ENCODE measurements around the gene DSTYK.

Gene DSTYK

GRCh38 chr1:205211169-205211838 lies at the start of gene DSTYK:
TSS of gene DSTYK (minus strand) at chr1:205211702. CDS start at chr1:205211535, 167 bp downstream.
- no peaks in the 10 kb centered on the region for H3K27me3 ChIP-seq
- no peaks in the 10 kb centered on the region for H3K36me3 ChIP-seq
- peak within 1 kb of the TSS; percentile 79 to 98 (median 92) for H3K4me2 ChIP-seq
- H4K20me1 ChIP-seq, result peaks cover 0 to 45% (median 19%) of the 10 kb centered on the region in 11 experiments; a peak in 12 of 22 replicates
- H3K4me3 ChIP-seq, result peak within 1 kb of the TSS; percentile 78 to 97 (median 91)
- no peak for TF ChIP-seq Cebpa-rat (IDR thresholded peaks at IDR 0.05)
- H3K4me1 ChIP-seq, result peaks cover 19 to 44% (median 39%) of the 10 kb centered on the region in 10 experiments
- no peaks in the 10 kb centered on the region for H3K9me3 ChIP-seq (replicated peaks in 1 of 11)
- H3K9ac ChIP-seq, result peak within 1 kb of the TSS; percentile 82 to 92 (median 88)
- H3K27ac ChIP-seq, result peak within 1 kb of the TSS; percentile 65 to 92 (median 84)

GRCh38 chr1:205259998-205260397 lies 48.5 kb upstream of the DSTYK start:
- TF ChIP-seq Cebpa-rat (IDR thresholded peaks at IDR 0.05), result no peak
- Histone ChIP-seq H3K4me2 (peak overlapping the region in 10 of 11 experiments; percentile 14 to 99 (median 72); a peak in 19 of 22 replicates), H3K4me1 (peaks cover 28 to 82% (median 69%) of the 10 kb centered on the region in 10 experiments), H3K9me3 (replicated peaks in 1 of 11) (no peaks in the 10 kb centered on the region), H3K36me3 (no peaks in the 10 kb centered on the region), H3K27me3 (peaks cover 0 to 26% (median 7%) of the 10 kb centered on the region in 11 experiments; a peak in 13 of 22 replicates), H3K9ac (peak overlapping the region in 2 of 11 experiments; percentile 34 to 38; a peak in 1 of 22 replicates), H3K4me3 (no peak overlapping the region), H3K27ac (peak overlapping the region in 9 of 11 experiments; percentile 13 to 63 (median 50); a peak in 14 of 22 replicates), H4K20me1 (no peaks in the 10 kb centered on the region)

GRCh38 chr1:205259324-205259832 lies 47.9 kb upstream of the DSTYK start:
- peak overlapping the region in 9 of 11 experiments; percentile 13 to 63 (median 50); a peak in 15 of 22 replicates for H3K27ac ChIP-seq
- peak overlapping the region in 3 of 11 experiments; percentile 11 to 38 (median 34); a peak in 3 of 22 replicates for H3K9ac ChIP-seq
- H3K4me1 ChIP-seq, result peaks cover 27 to 76% (median 68%) of the 10 kb centered on the region in 10 experiments
- H3K36me3 ChIP-seq, result no peaks in the 10 kb centered on the region
- no peaks in the 10 kb centered on the region for H4K20me1 ChIP-seq
- no peaks in the 10 kb centered on the region for H3K9me3 ChIP-seq (replicated peaks in 1 of 11)
- no peak for TF ChIP-seq Cebpa-rat (IDR thresholded peaks at IDR 0.05)
- H3K4me2 ChIP-seq, result peak overlapping the region in 10 of 11 experiments; percentile 14 to 99 (median 72); a peak in 19 of 22 replicates
- H3K4me3 ChIP-seq, result no peak overlapping the region
- H3K27me3 ChIP-seq, result peaks cover 0 to 26% (median 7%) of the 10 kb centered on the region in 11 experiments; a peak in 13 of 22 replicates

GRCh38 chr1:205258719-205259118 lies 47.2 kb upstream of the DSTYK start:
- H3K4me2 ChIP-seq, result peak overlapping the region in 9 of 11 experiments; percentile 49 to 99 (median 75); a peak in 18 of 22 replicates
- peak overlapping the region in 1 of 11 experiments; percentile 11; a peak in 2 of 22 replicates for H3K9ac ChIP-seq

GRCh38 chr1:205258261-205258691 lies 46.8 kb upstream of the DSTYK start:
- Histone ChIP-seq H3K9ac (no peak overlapping the region; a peak in 1 of 22 replicates), H3K4me1 (peaks cover 25 to 65% (median 60%) of the 10 kb centered on the region in 10 experiments), H4K20me1 (no peaks in the 10 kb centered on the region), H3K27me3 (peaks cover 0 to 20% (median 5%) of the 10 kb centered on the region in 11 experiments; a peak in 13 of 22 replicates), H3K4me3 (no peak overlapping the region), H3K36me3 (no peaks in the 10 kb centered on the region), H3K27ac (peak overlapping the region in 10 of 11 experiments; percentile 25 to 63 (median 46); a peak in 13 of 22 replicates), H3K9me3 (replicated peaks in 1 of 11) (no peaks in the 10 kb centered on the region), H3K4me2 (peak overlapping the region in 9 of 11 experiments; percentile 49 to 99 (median 75); a peak in 18 of 22 replicates)
- TF ChIP-seq Cebpa-rat (IDR thresholded peaks at IDR 0.05), result no peak

More at GRCh38 chr1:205258719-205259118, 47.2 kb upstream of the DSTYK start:
- Histone ChIP-seq H3K9me3 (replicated peaks in 1 of 11) (no peaks in the 10 kb centered on the region), H4K20me1 (no peaks in the 10 kb centered on the region), H3K27me3 (peaks cover 0 to 24% (median 7%) of the 10 kb centered on the region in 11 experiments; a peak in 13 of 22 replicates), H3K36me3 (no peaks in the 10 kb centered on the region), H3K4me3 (no peak overlapping the region), H3K4me1 (peaks cover 27 to 69% (median 65%) of the 10 kb centered on the region in 10 experiments), H3K27ac (peak overlapping the region in 10 of 11 experiments; percentile 25 to 63 (median 46); a peak in 16 of 22 replicates)
- TF ChIP-seq Cebpa-rat (IDR thresholded peaks at IDR 0.05), result no peak

GRCh38 chr1:205257735-205258134 lies 46.2 kb upstream of the DSTYK start:
- peak overlapping the region in 3 of 11 experiments; percentile 36 to 63 (median 62); a peak in 6 of 22 replicates for H3K27ac ChIP-seq
- H4K20me1 ChIP-seq, result no peaks in the 10 kb centered on the region
- H3K9ac ChIP-seq, result 0 out of 22 replicates have a peak overlapping the region, but pooled peaks of 1 of the 11 experiments have one; percentile 4
- no peaks in the 10 kb centered on the region for H3K9me3 ChIP-seq (replicated peaks in 1 of 11)
- no peak for TF ChIP-seq Cebpa-rat (IDR thresholded peaks at IDR 0.05)
- H3K4me2 ChIP-seq, result peak overlapping the region in 6 of 11 experiments; percentile 68 to 99 (median 78); a peak in 11 of 22 replicates
- H3K36me3 ChIP-seq, result no peaks in the 10 kb centered on the region
- H3K27me3 ChIP-seq, result peaks cover 0 to 14% (median 0%) of the 10 kb centered on the region in 11 experiments; a peak in 10 of 22 replicates
- no peak overlapping the region for H3K4me3 ChIP-seq
- peaks cover 20 to 59% (median 55%) of the 10 kb centered on the region in 10 experiments for H3K4me1 ChIP-seq

- no peak for TF ChIP-seq Cebpa-rat (IDR thresholded peaks at IDR 0.05)
- peaks cover 0 to 8% (median 0%) of the 10 kb centered on the region in 11 experiments; a peak in 10 of 22 replicates for H3K27me3 ChIP-seq
- H3K27ac ChIP-seq, result no peak overlapping the region
- H3K4me2 ChIP-seq, result no peak overlapping the region
- H4K20me1 ChIP-seq, result no peaks in the 10 kb centered on the region
- no peak overlapping the region for H3K9ac ChIP-seq
- H3K4me1 ChIP-seq, result peaks cover 13 to 53% (median 48%) of the 10 kb centered on the region in 10 experiments
- H3K9me3 ChIP-seq (replicated peaks in 1 of 11), result no peaks in the 10 kb centered on the region
- H3K36me3 ChIP-seq, result no peaks in the 10 kb centered on the region
- H3K4me3 ChIP-seq, result no peak overlapping the region
Measured at GRCh38 chr1:205256951-205257625, 45.6 kb upstream of the DSTYK start.

- no peak overlapping the region for H3K9ac ChIP-seq
- peaks cover 4 to 44% (median 39%) of the 10 kb centered on the region in 10 experiments for H3K4me1 ChIP-seq
- H3K27ac ChIP-seq, result no peak overlapping the region
- no peaks in the 10 kb centered on the region for H3K9me3 ChIP-seq (replicated peaks in 1 of 11)
- no peak for TF ChIP-seq Cebpa-rat (IDR thresholded peaks at IDR 0.05)
- H3K4me2 ChIP-seq, result peak overlapping the region in 3 of 11 experiments; percentile 30 to 43 (median 33); a peak in 2 of 22 replicates
- no peaks in the 10 kb centered on the region; a peak in 1 of 22 replicates for H3K27me3 ChIP-seq
- no peaks in the 10 kb centered on the region for H4K20me1 ChIP-seq
- H3K4me3 ChIP-seq, result no peak overlapping the region
- no peaks in the 10 kb centered on the region for H3K36me3 ChIP-seq
Measured at GRCh38 chr1:205255941-205256780, 44.7 kb upstream of the DSTYK start.

Measured in BLaER1 treated with 17β-estradiol and CSF1 and Interleukin-3, amounts not matched to agents 10 nM and 100 nM (cell line).